Mesenchymal stem cell (in vitro differentiated cells and primary cell): ENCODE results near the gene TIMP2.
"Not testable (repeated sequence)": the region's sequence is repeated elsewhere in the genome, so short reads cannot be mapped to it uniquely, and the experiment has no call there.

Experiments
- DNase-seq: peaks from one replicate; pipeline ENCODE4 v3.0.0-alpha.2; 2013
- H2AFZ ChIP-seq: one replicate; pipeline ENCODE4 v1.6.1; 2013; ENCODE audit warnings: low read depth, mild to moderate bottlenecking, control low read depth, inconsistent platforms, low read length, moderate library complexity
- H2AK5ac ChIP-seq: 2 replicates; pipeline ENCODE4 v1.6.1; 2013; ENCODE audit warnings: low read length, moderate library complexity, mild to moderate bottlenecking, inconsistent platforms; ENCODE audit not compliant: severe bottlenecking
- H2BK120ac ChIP-seq: one replicate; pipeline ENCODE4 v1.6.1; 2013; ENCODE audit warnings: low read depth, mild to moderate bottlenecking, inconsistent platforms, low read length, moderate library complexity
- H2BK12ac ChIP-seq, 2 experiments: one replicate each; pipeline ENCODE4 v1.6.1; 2013; ENCODE audit warnings: inconsistent platforms in 2 of 2, low read length in 2 of 2, mild to moderate bottlenecking in 2 of 2, moderate library complexity in 2 of 2, control low read depth in 1 of 2
- H2BK15ac ChIP-seq: one replicate; pipeline ENCODE4 v1.6.1; 2013; ENCODE audit warnings: mild to moderate bottlenecking, low read depth, inconsistent platforms; ENCODE audit not compliant: poor library complexity, severe bottlenecking
- H2BK5ac ChIP-seq: 2 replicates; pipeline ENCODE4 v1.6.1; 2013; ENCODE audit warnings: low read depth, mild to moderate bottlenecking, low read length, control low read depth, inconsistent platforms; ENCODE audit not compliant: poor library complexity, severe bottlenecking
- H3K14ac ChIP-seq, 2 experiments: one replicate each; pipeline ENCODE4 v1.6.1; 2013; ENCODE audit warnings: inconsistent platforms in 2 of 2, low read length in 2 of 2, control low read depth in 1 of 2, mild to moderate bottlenecking in 1 of 2, moderate library complexity in 1 of 2
- H3K18ac ChIP-seq, 2 experiments: one replicate each; pipeline ENCODE4 v1.6.1; 2013; ENCODE audit warnings: inconsistent platforms in 2 of 2, low read length in 2 of 2, control low read depth in 1 of 2, low read depth in 1 of 2, mild to moderate bottlenecking in 1 of 2
- H3K23ac ChIP-seq, 2 experiments: one replicate each; pipeline ENCODE4 v1.6.1; 2013; ENCODE audit warnings: inconsistent platforms in 2 of 2, low read length in 2 of 2, mild to moderate bottlenecking in 2 of 2, moderate library complexity in 2 of 2, control low read depth in 1 of 2
- H3K27ac ChIP-seq: 2 replicates; pipeline ENCODE4 v1.5.1; 2013; ENCODE audit warnings: mild to moderate bottlenecking, moderate library complexity, low read length, control low read depth, inconsistent platforms; ENCODE audit not compliant: poor library complexity, severe bottlenecking
- H3K27me3 ChIP-seq, 2 experiments: 2 replicates each; pipeline versions ENCODE4 v1.6.1 to v1.7.0; 2013; ENCODE audit warnings: low read length in 2 of 2, mild to moderate bottlenecking in 2 of 2, moderate library complexity in 2 of 2, control low read depth in 1 of 2, inconsistent platforms in 1 of 2; ENCODE audit not compliant: control insufficient read depth in 1 of 2, insufficient read depth in 1 of 2
- H3K36me3 ChIP-seq, 2 experiments: 2 replicates each; pipeline versions ENCODE4 v1.6.1 to v1.7.0; 2013; ENCODE audit warnings: low read length in 2 of 2, control low read depth in 1 of 2, inconsistent platforms in 1 of 2, low read depth in 1 of 2, mild to moderate bottlenecking in 1 of 2; ENCODE audit not compliant: insufficient read depth in 2 of 2, control insufficient read depth in 1 of 2
- H3K4ac ChIP-seq, 2 experiments: one replicate each; pipeline ENCODE4 v1.6.1; 2013; ENCODE audit warnings: inconsistent platforms in 2 of 2, low read length in 2 of 2, mild to moderate bottlenecking in 2 of 2, moderate library complexity in 2 of 2, control low read depth in 1 of 2, low read depth in 1 of 2
- H3K4me1 ChIP-seq: 2 replicates; pipeline ENCODE4 v1.6.1; 2013; ENCODE audit warnings: low read depth, low read length, control low read depth; ENCODE audit not compliant: control insufficient read depth, insufficient read depth
- H3K4me2 ChIP-seq: 2 replicates; pipeline ENCODE4 v1.6.1; 2013; ENCODE audit warnings: low read length, mild to moderate bottlenecking, inconsistent platforms; ENCODE audit not compliant: poor library complexity, severe bottlenecking
- H3K4me3 ChIP-seq, 2 experiments: 2 replicates each; pipeline versions ENCODE4 v1.5.1 to v1.7.0; 2013; ENCODE audit warnings: low read length in 2 of 2, mild to moderate bottlenecking in 2 of 2, control low read depth in 1 of 2, low read depth in 1 of 2; ENCODE audit not compliant: insufficient read depth in 1 of 2
- H3K79me1 ChIP-seq: replicated peaks from 2 replicates; pipeline ENCODE4 v1.6.1; 2013; ENCODE audit warnings: mild to moderate bottlenecking, control low read depth, low read length, inconsistent platforms; ENCODE audit not compliant: poor library complexity, severe bottlenecking
- H3K9ac ChIP-seq: 2 replicates; pipeline ENCODE4 v1.7.0; 2013; ENCODE audit warnings: mild to moderate bottlenecking, low read length, moderate library complexity
- H3K9me3 ChIP-seq: 2 replicates; pipeline ENCODE4 v1.7.0; 2013; ENCODE audit warnings: mild to moderate bottlenecking, low read length; ENCODE audit not compliant: control insufficient read depth
- H4K8ac ChIP-seq: one replicate; pipeline ENCODE4 v1.6.1; 2013; ENCODE audit warnings: inconsistent platforms, mild to moderate bottlenecking, low read length, moderate library complexity
- H4K91ac ChIP-seq: one replicate; pipeline ENCODE4 v1.6.1; 2013; ENCODE audit warnings: mild to moderate bottlenecking, low read length, inconsistent platforms
- WGBS: methylation state at CpG from one replicate; pipeline ENCODE4 v1.1.7; 2013; ENCODE audit warnings: mixed read lengths; 5-methylcytosine and 5-hydroxymethylcytosine counted together

Gene TIMP2

DNA sequence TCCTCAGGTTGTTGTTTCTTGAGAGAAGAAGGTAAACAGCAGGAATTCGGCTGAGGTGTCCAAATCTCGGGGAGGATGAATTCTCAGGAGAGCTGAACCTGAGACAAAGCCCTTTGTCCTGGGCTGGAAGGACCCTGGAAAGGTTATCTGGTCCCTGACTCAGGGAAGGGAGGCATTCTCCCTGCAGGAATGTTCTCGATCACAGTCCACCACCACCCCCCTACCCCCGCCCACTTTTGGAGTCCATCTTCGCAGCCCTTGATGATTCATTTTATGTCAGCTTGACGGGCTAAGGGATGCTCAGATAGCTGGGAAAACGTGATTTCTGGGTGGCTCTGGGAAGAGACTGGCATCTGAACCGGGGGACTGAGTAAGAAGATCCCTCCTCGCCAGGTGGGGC is 20.8 kb downstream of the TIMP2 start:
- no peak for DNase-seq
- 83% methylated on average over 7 of the region's 9 CpGs for WGBS
- H3K9ac ChIP-seq = no peak overlapping the region

DNA sequence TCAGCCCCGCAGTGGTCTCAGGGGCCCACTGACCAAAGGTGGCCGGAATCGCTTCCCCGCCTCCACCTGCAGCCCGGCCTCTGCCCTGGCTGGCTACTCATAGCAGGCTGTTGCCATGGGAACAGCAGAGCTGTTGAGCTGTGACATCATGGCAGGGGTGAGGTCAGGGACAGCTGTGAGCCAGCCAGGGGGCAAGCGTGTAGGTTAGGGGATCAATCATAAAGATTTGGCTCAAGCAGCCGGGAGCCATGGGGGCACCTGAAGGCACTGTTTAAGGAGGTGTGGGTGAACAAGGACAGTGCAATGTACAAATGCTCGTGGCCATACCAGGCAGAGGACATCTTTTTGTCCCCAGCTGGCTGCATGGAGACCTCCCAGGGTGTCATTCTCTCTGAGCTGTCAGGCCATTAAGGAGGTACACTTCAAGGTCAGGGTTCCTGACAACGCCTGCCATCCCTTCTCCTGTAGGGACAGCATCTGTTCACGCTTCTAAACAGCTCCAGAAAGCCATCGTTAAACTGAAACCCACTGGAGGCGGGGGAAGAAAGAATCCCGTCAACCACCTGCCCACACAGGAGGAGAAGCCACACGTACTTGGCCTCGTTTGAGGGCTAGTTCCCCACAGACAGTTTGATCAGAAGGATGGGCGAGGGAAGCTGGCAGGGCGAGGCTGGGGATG is 21.9 kb downstream of the TIMP2 start, which contains the start of gene CEP295NL:
Gene CEP295NL (minus strand): TSS at position 101 of the 679 bp plus-strand sequence. CDS start 1,373 bp downstream, outside the sequence.
- Histone ChIP-seq H3K27ac (no peak within 1 kb of the TSS), H2AK5ac (no peak within 1 kb of the TSS), H3K18ac (no peak within 1 kb of the TSS), H2BK120ac (no peak within 1 kb of the TSS), H2AFZ (no peak within 1 kb of the TSS), H3K27me3 (no peaks in the 10 kb centered on the region), H2BK5ac (no peak within 1 kb of the TSS), H3K36me3 (peaks cover 42 to 79% of the 10 kb centered on the region in 2 experiments), H3K4ac (no peak within 1 kb of the TSS), H4K91ac (peak within 1 kb of the TSS; percentile 6), H3K9me3 (no peaks in the 10 kb centered on the region), H4K8ac (no peak within 1 kb of the TSS), H3K23ac (no peak within 1 kb of the TSS), H2BK12ac (no peak within 1 kb of the TSS), H3K14ac (peak within 1 kb of the TSS in 1 of 2 experiments; percentile 31), H3K4me2 (no peak within 1 kb of the TSS), H2BK15ac (peak within 1 kb of the TSS; percentile 49), H3K4me1 (peaks cover 36% of the 10 kb centered on the region), H3K79me1 (peaks cover 41% of the 10 kb centered on the region), H3K9ac (peak within 1 kb of the TSS; percentile 47), H3K4me3 (no peak within 1 kb of the TSS)
- WGBS = 89% methylated on average over 17 of the region's 17 CpGs
- DNase-seq = peak; percentile 55

More for the DNA sequence above, 20.8 kb downstream of the TIMP2 start:
- no peak overlapping the region for H3K27ac ChIP-seq
- H3K9me3 ChIP-seq = no peaks in the 10 kb centered on the region
- H3K4ac ChIP-seq = no peak overlapping the region
- H2BK15ac ChIP-seq = no peak overlapping the region
- no peak overlapping the region for H3K23ac ChIP-seq
- no peak overlapping the region for H3K14ac ChIP-seq
- H4K8ac ChIP-seq = no peak overlapping the region
- peaks cover 30% of the 10 kb centered on the region for H3K4me1 ChIP-seq
- H3K27me3 ChIP-seq = no peaks in the 10 kb centered on the region
- no peak overlapping the region for H2BK120ac ChIP-seq
- peaks cover 41 to 83% of the 10 kb centered on the region in 2 experiments for H3K36me3 ChIP-seq
- no peak overlapping the region for H3K4me3 ChIP-seq
- no peak overlapping the region for H3K18ac ChIP-seq
- H4K91ac ChIP-seq = no peak overlapping the region
- H2AK5ac ChIP-seq = no peak overlapping the region
- peaks cover 40% of the 10 kb centered on the region for H3K79me1 ChIP-seq
- H2BK5ac ChIP-seq = no peak overlapping the region
- H3K4me2 ChIP-seq = no peak overlapping the region
- H2AFZ ChIP-seq = no peak overlapping the region
- no peak overlapping the region for H2BK12ac ChIP-seq

DNA sequence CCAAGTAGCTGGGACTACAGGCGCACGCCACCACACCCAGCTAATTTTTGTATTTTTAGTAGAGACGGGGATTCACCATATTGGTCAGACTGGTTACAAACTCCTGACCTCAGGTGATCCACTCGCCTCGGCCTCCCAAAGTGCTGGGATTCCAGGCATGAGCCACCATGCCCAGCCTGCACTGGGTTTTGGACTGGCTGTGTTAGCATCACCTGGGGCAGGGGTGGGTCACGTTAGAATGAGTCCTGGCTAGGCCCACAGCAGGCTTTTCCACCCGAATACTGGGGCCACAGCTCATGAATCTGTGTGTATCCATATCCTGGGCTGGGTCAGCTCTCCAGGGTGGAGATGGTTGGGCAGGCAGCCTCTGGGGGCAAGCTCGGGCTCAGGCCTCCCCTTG is 23.0 kb downstream of the TIMP2 start:
- not testable (repeated sequence) for H2BK5ac ChIP-seq, H2AK5ac ChIP-seq, H3K18ac ChIP-seq, H2BK12ac ChIP-seq, H3K4ac ChIP-seq, H3K23ac ChIP-seq, H3K4me3 ChIP-seq, H3K9me3 ChIP-seq, H3K27me3 ChIP-seq, H3K14ac ChIP-seq, H2BK120ac ChIP-seq, H4K91ac ChIP-seq, H2AFZ ChIP-seq, DNase-seq, H3K27ac ChIP-seq, H4K8ac ChIP-seq, H2BK15ac ChIP-seq, H3K4me2 ChIP-seq
- H3K79me1 ChIP-seq = peaks cover 46% of the 10 kb centered on the region
- peaks cover 48 to 78% of the 10 kb centered on the region in 2 experiments for H3K36me3 ChIP-seq
- H3K9ac ChIP-seq = peak overlapping the region; percentile 47
- WGBS = 96% methylated on average over 8 of the region's 8 CpGs
- peaks cover 38% of the 10 kb centered on the region for H3K4me1 ChIP-seq

DNA sequence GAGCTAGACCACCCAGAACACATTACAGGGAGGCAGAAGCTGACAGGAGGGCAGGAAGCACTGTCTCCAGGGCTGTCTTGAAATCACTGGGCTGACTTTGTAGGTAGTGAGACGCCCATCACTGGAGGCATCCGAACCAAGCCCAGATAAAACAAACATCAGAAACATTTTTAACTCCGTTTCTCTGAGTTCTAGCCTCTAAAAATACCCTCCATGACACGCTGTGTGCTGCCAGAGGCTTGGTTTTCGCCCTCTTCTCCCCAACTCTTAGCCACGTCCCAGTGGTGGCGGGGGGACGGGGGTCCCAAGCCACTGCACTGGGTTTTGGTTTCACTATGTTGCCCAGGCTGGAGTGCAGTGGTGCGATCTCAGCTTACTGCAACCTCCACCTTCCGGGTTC is 23.4 kb downstream of the TIMP2 start:
- 96% methylated on average over 10 of the region's 10 CpGs for WGBS
- Histone ChIP-seq H3K36me3 (peaks cover 49 to 77% of the 10 kb centered on the region in 2 experiments), H3K79me1 (peaks cover 48% of the 10 kb centered on the region), H2BK15ac (no peak overlapping the region), H4K8ac (no peak overlapping the region), H2BK120ac (no peak overlapping the region), H3K9me3 (no peaks in the 10 kb centered on the region), H3K4ac (no peak overlapping the region), H3K23ac (no peak overlapping the region), H4K91ac (no peak overlapping the region), H3K4me1 (peaks cover 38% of the 10 kb centered on the region), H3K9ac (no peak overlapping the region), H3K14ac (no peak overlapping the region), H3K4me3 (no peak overlapping the region), H3K27me3 (no peaks in the 10 kb centered on the region), H2AFZ (no peak overlapping the region), H3K27ac (no peak overlapping the region), H2AK5ac (no peak overlapping the region), H3K18ac (no peak overlapping the region), H2BK12ac (no peak overlapping the region), H3K4me2 (no peak overlapping the region), H2BK5ac (no peak overlapping the region)
- no peak for DNase-seq
